HepG2 (cell line): ENCODE results near the gene ISCU. TPM values are rescaled to one million over a fixed set of nuclear protein-coding genes. Genes with fewer than 3 reads are reported as not detected.

Source experiments
- ATAC-seq: fragments of 200-7000 bp; cut with Tn5 transposase; 3 replicates; pipeline ENCODE4 v1.9.1; 2020; ENCODE audit warnings: mild to moderate bottlenecking, moderate library complexity
- BruUV-seq: library from RNA; stranded (reverse); fragments of 400-500 nt; replicated peaks from 2 replicates; lab custom pipeline; 2021; lab: Mats Ljungman, UMichigan
- CTCF ChIA-PET: fragments of 300-600 bp; formaldehyde crosslinking; extraction: SDS; loops from one replicate; lab custom pipeline; 2021; ENCODE audit warnings: low total read pairs, inconsistent platforms, low intra/inter-chr PET ratio; lab: Yijun Ruan, JAX
- POLR2A ChIA-PET: fragments of 350-600 bp; sonication (Branson Sonifier 250); formaldehyde crosslinking; loops from one replicate; lab custom pipeline; 2020; ENCODE audit warnings: antibody characterized with exemption, inconsistent platforms; lab: Yijun Ruan, JAX
- DNase-seq: peaks from one replicate; pipeline ENCODE4 v3.0.0-alpha.2; 2015; ENCODE audit warnings: low spot score
- FAIRE-seq: peaks from 3 replicates; lab custom pipeline; 2011; peaks lifted over from hg19 to GRCh38; lab: Jason Lieb, UNC
- H2AFZ ChIP-seq: one replicate; pipeline ENCODE4 v1.6.1; 2011; ENCODE audit warnings: low read length, inconsistent platforms
- H3K27ac ChIP-seq: fragments of 300-600 bp; 3 replicates; pipeline ENCODE4 v1.8.0; 2011; ENCODE audit warnings: mixed run types, mild to moderate bottlenecking, mixed read lengths, low read length, inconsistent platforms; ENCODE audit not compliant: insufficient read depth; ENCODE audit errors: extremely low read length
- H3K27me3 ChIP-seq, 2 experiments: fragments of 200-600 bp in 1 of 2; 2 replicates in 1 of 2; 3 replicates in 1 of 2; pipeline versions ENCODE4 v1.6.0 to v1.8.0; 2011; ENCODE audit warnings: low read length in 2 of 2, mild to moderate bottlenecking in 2 of 2, moderate library complexity in 2 of 2, inconsistent platforms in 1 of 2; ENCODE audit not compliant: insufficient read depth in 2 of 2, control insufficient read depth in 1 of 2
- H3K36me3 ChIP-seq, 2 experiments: fragments of 200-600 bp in 1 of 2; replicated peaks in 1 of 2; 2 replicates in 1 of 2; 3 replicates in 1 of 2; pipeline versions ENCODE4 v1.5.1 to v1.8.0; 2011; ENCODE audit warnings: low read length in 2 of 2, inconsistent platforms in 1 of 2; ENCODE audit not compliant: insufficient read depth in 2 of 2, control insufficient read depth in 1 of 2
- H3K4me1 ChIP-seq: 2 replicates; pipeline ENCODE4 v1.5.1; 2012; ENCODE audit warnings: low read length, inconsistent platforms; ENCODE audit not compliant: insufficient read depth
- H3K4me2 ChIP-seq: 2 replicates; pipeline ENCODE4 v1.6.0; 2011; ENCODE audit warnings: low read depth, low read length, inconsistent platforms
- H3K4me3 ChIP-seq, 3 experiments: fragments of 200-600 bp in 1 of 3; sonication (generic), shearing (Covaris generic) in 1 of 3; replicated peaks in 1 of 3; 2 replicates each; pipeline ENCODE4 v1.5.1; 2011 to 2016; ENCODE audit warnings: low read length in 3 of 3, inconsistent platforms in 2 of 3, low read depth in 2 of 3, mild to moderate bottlenecking in 2 of 3, control low read depth in 1 of 3, mixed read lengths in 1 of 3; ENCODE audit not compliant: insufficient read depth in 1 of 3
- H3K79me2 ChIP-seq: one replicate; pipeline ENCODE4 v1.6.1; 2011; ENCODE audit warnings: low read length, inconsistent platforms; ENCODE audit not compliant: insufficient read depth
- H3K9ac ChIP-seq: 2 replicates; pipeline ENCODE4 v1.6.0; 2011; ENCODE audit warnings: mild to moderate bottlenecking, low read depth, low read length, inconsistent platforms; ENCODE audit not compliant: insufficient read depth
- H3K9me3 ChIP-seq: 2 replicates; pipeline ENCODE4 v1.5.1; 2012; ENCODE audit warnings: mild to moderate bottlenecking, low read length
- H4K20me1 ChIP-seq: 2 replicates; pipeline ENCODE4 v1.6.0; 2011; ENCODE audit warnings: inconsistent platforms, mild to moderate bottlenecking, low read length, moderate library complexity; ENCODE audit not compliant: insufficient read depth
- CENPT ChIP-seq: sonication (generic); formaldehyde crosslinking; IDR thresholded peaks from 2 replicates; pipeline ENCODE4 v1.8.0; 2022; ENCODE audit warnings: low read depth, mild to moderate bottlenecking, moderate library complexity, missing genetic modification reagents
- HDAC6 ChIP-seq: fragments of 200-600 bp; sonication (generic); IDR thresholded peaks from 2 replicates; pipeline ENCODE4 v1.7.0; 2017; ENCODE audit warnings: mild to moderate bottlenecking, antibody characterized with exemption, low read length, low read depth
- PHF21A ChIP-seq: sonication (generic); formaldehyde crosslinking; IDR thresholded peaks from 2 replicates; pipeline ENCODE4 v1.5.0; 2020; ENCODE audit warnings: mild to moderate bottlenecking, missing genetic modification reagents
- RBM22 ChIP-seq: fragments of 200-400 bp; formaldehyde crosslinking; optimal IDR thresholded peaks from 2 replicates; pipeline ENCODE3; 2017; ENCODE audit warnings: mild to moderate bottlenecking, low read length, moderate library complexity
- RERE ChIP-seq: IDR thresholded peaks from 2 replicates; pipeline ENCODE4 v1.6.1; 2016; ENCODE audit warnings: low read depth, missing genetic modification reagents, missing compliant biosample characterization
- SP1 ChIP-seq, 2 experiments: fragments of 450-650 bp in 1 of 2; sonication (generic) in 1 of 2; formaldehyde crosslinking in 1 of 2; IDR thresholded peaks; 2 replicates each; pipeline versions ENCODE4 v1.4.0 to v1.6.1; 2016 to 2020; ENCODE audit warnings: missing genetic modification reagents in 1 of 2
- SUZ12 ChIP-seq: fragments of 150-350 bp; IDR thresholded peaks from 2 replicates; pipeline ENCODE4 v1.6.1; 2014; ENCODE audit warnings: low read depth, low read length
- TEAD3 ChIP-seq: optimal IDR thresholded peaks from 2 replicates; pipeline ENCODE3; 2016; ENCODE audit warnings: borderline replicate concordance
- TERF1 ChIP-seq: sonication (generic); formaldehyde crosslinking; IDR thresholded peaks from 2 replicates; pipeline ENCODE4 v1.8.0; 2022; ENCODE audit warnings: mild to moderate bottlenecking, missing genetic modification reagents, moderate library complexity
- ZBTB7A ChIP-seq: sonication (generic); formaldehyde crosslinking; IDR thresholded peaks from 2 replicates; pipeline ENCODE4 v1.8.0; 2022; ENCODE audit warnings: mild to moderate bottlenecking, missing genetic modification reagents
- ZNF281 ChIP-seq: sonication (generic); formaldehyde crosslinking; IDR thresholded peaks from 2 replicates; pipeline ENCODE4 v1.4.0; 2020; ENCODE audit warnings: missing genetic modification reagents, borderline replicate concordance
- ZNF484 ChIP-seq: sonication (generic); formaldehyde crosslinking; IDR thresholded peaks from 2 replicates; pipeline ENCODE4 v1.5.1; 2020; ENCODE audit warnings: mild to moderate bottlenecking, low read depth, missing genetic modification reagents, borderline replicate concordance
- ZNF660 ChIP-seq: sonication (generic); formaldehyde crosslinking; IDR thresholded peaks from 2 replicates; pipeline ENCODE4 v1.5.1; 2020; ENCODE audit warnings: mild to moderate bottlenecking, low read depth, missing genetic modification reagents, borderline replicate concordance
- WGBS: methylation state at CpG from one replicate; pipeline ENCODE4 v1.1.6; 2017; ENCODE audit warnings: low lambda C conversion rate; 5-methylcytosine and 5-hydroxymethylcytosine counted together
- in situ Hi-C: cut with HindIII; loops from 2 replicates; pipeline ENCODE4 v1.10.0; 2017; ENCODE audit warnings: low pct_unique_long_range_greater_than_20kb; ENCODE audit not compliant: extremely low pct_ligation_motif_present
- intact Hi-C: fragments of 100-400 bp; cut with micrococcal nuclease; formaldehyde crosslinking; loops from one replicate; pipeline ENCODE4 v1.10.0; 2022; ENCODE audit not compliant: unreplicated experiment
- polyA plus RNA-seq, 8 experiments: library from polyadenylated mRNA; depleted of rRNA in 3 of 8; stranded (reverse) in 7 of 8; unstranded in 1 of 8; fragments of >200 nt; fragmentation: Illumina TruSeq in 4 of 8; extraction: Trizol in 4 of 8; gene quantifications; 2 replicates each; pipeline versions ENCODE4 v1.2.1 to v1.2.3, GENCODE V29; 2011 to 2016; ENCODE audit warnings: low read depth in 4 of 8, missing spikeins in 1 of 8, mixed read lengths in 1 of 8; ENCODE audit not compliant: insufficient read depth in 1 of 8
- total RNA-seq, 5 experiments: library from RNA; depleted of rRNA; stranded (reverse); fragments of >200 nt; fragmentation: Illumina TruSeq; extraction: Trizol; gene quantifications; 2 replicates each; pipeline ENCODE4 v1.2.3, GENCODE V29; 2016; ENCODE audit warnings: low read depth in 1 of 5

ISCU gene
- total and polyA plus RNA-seq, 2 of the 13 experiments (the other 11 are each of a cell fraction or from before 2014, with no cell fraction given) = 94.4 to 107 TPM

GRCh38 chr12:108543652-108544051 lies 18.7 kb upstream of the ISCU start (continued):
- TF ChIP-seq ZNF281 (CRISPR knock-in tag) = no peak
- TF ChIP-seq HDAC6 = no peak
- TF ChIP-seq SP1 (IDR thresholded peaks at IDR 0.05) = no peak
- no peak for TF ChIP-seq SP1 (CRISPR knock-in tag; IDR thresholded peaks at IDR 0.05)
- TF ChIP-seq ZBTB7A = no peak
- TF ChIP-seq SUZ12 = no peak
- TF ChIP-seq ZNF484 (CRISPR knock-in tag) = no peak

GRCh38 chr12:108547686-108548085 lies 14.7 kb upstream of the ISCU start:
- H3K4me1 ChIP-seq = peaks cover 10% of the 10 kb centered on the region; the same call in 1 of the 2 replicates
- POLR2A ChIA-PET = no interaction called here
- BruUV-seq = no TSS peak
- DNase-seq = no peak
- no peak overlapping the region for H3K27ac ChIP-seq
- CTCF ChIA-PET = no interaction called here
- no peak overlapping the region for H3K9ac ChIP-seq
- peaks cover 24 to 65% of the 10 kb centered on the region in 2 experiments for H3K36me3 ChIP-seq
- no peak for ATAC-seq
- H2AFZ ChIP-seq = no peak overlapping the region
- H4K20me1 ChIP-seq = peaks cover 10% of the 10 kb centered on the region; the same call in 1 of the 2 replicates
- in situ Hi-C loops = no loop called here
- no peak overlapping the region for H3K4me3 ChIP-seq
- no peaks in the 10 kb centered on the region for H3K27me3 ChIP-seq
- peaks cover 49% of the 10 kb centered on the region for H3K79me2 ChIP-seq
- H3K9me3 ChIP-seq = no peaks in the 10 kb centered on the region
- intact Hi-C loops = no loop called here
- WGBS = 93% methylated on average over 9 of the region's 9 CpGs
- no peak for FAIRE-seq
- no peak overlapping the region for H3K4me2 ChIP-seq
- TF ChIP-seq RERE = no peak
- TF ChIP-seq RBM22 = peak; percentile 23
- no peak for TF ChIP-seq TEAD3 (CRISPR knock-in tag)
- no peak for TF ChIP-seq PHF21A (CRISPR knock-in tag)
- no peak for TF ChIP-seq CENPT
- no peak for TF ChIP-seq TERF1 (CRISPR knock-in tag)
- no peak for TF ChIP-seq ZNF660 (CRISPR knock-in tag)
